HG02884 (cell line): ENCODE data around the gene CLK2.
"Not testable (repeated sequence)": the region's sequence is repeated elsewhere in the genome, so short reads cannot be mapped to it uniquely, and the experiment has no call there.

ENCODE experiments used
- ATAC-seq: cut with Tn5 transposase; IDR thresholded peaks from one replicate; pipeline ENCODE4 v1.9.1; 2021; ENCODE audit warnings: mild to moderate bottlenecking, moderate library complexity; ENCODE audit not compliant: unreplicated experiment

The CLK2 gene

GRCh38 chr1:155218854-155219591 is 54.3 kb downstream of the CLK2 start:
- ATAC-seq, result no peak

- not testable (repeated sequence) for ATAC-seq
These were observed 58.6 kb downstream of the CLK2 start for GRCh38 chr1:155214702-155215101.
